Measurements from ENCODE around the gene MYRIP. TPM values are rescaled to one million over a fixed set of nuclear protein-coding genes. Genes with fewer than 3 reads are reported as not detected.

MYRIP gene
- total RNA-seq, 3 donors from 2014 or later (not counting 1 experiment from before 2014, with no cell fraction given) = not detected

GRCh38 chr3:40302784-40303183 is 493.4 kb downstream of the MYRIP start:
- Mint-ChIP-seq H3K27me3 (ENCODE audit: low read depth in 2 of 2) (no peaks in the 10 kb centered on the region), H3K4me3 (no peak overlapping the region), H3K27ac (no peak overlapping the region), H3K36me3 (no peaks in the 10 kb centered on the region), H3K4me1 (no peaks in the 10 kb centered on the region), H3K9me3 (no peaks in the 10 kb centered on the region)
- Histone ChIP-seq H3K36me3 (ENCODE audit: control insufficient read depth, insufficient read depth, low read length) (no peaks in the 10 kb centered on the region), H3K4me3 (ENCODE audit: low read length) (no peak overlapping the region), H3K27me3 (ENCODE audit: control insufficient read depth, insufficient read depth, low read length) (no peaks in the 10 kb centered on the region), H3K9me3 (ENCODE audit: control insufficient read depth, insufficient read depth, low read length) (no peaks in the 10 kb centered on the region), H3K4me1 (ENCODE audit: control insufficient read depth, insufficient read depth, low read length) (no peaks in the 10 kb centered on the region), H3K27ac (ENCODE audit: low read length) (no peak overlapping the region)
- ATAC-seq (no peak), DNase-seq (no peak)
- TF ChIP-seq CTCF (IDR thresholded peaks at IDR 0.05) = no peak
- intact Hi-C loops (cut with micrococcal nuclease) = no loop called here
- WGBS (ENCODE audit: insufficient coverage) = 100% methylated on average over 1 of the region's 1 CpG

GRCh38 chr3:40304352-40304751 is 494.9 kb downstream of the MYRIP start:
- H3K4me3 ChIP-seq (ENCODE audit: low read length) = no peak overlapping the region
- Mint-ChIP-seq H3K36me3 (no peaks in the 10 kb centered on the region), H3K9me3 (no peaks in the 10 kb centered on the region), H3K27ac (no peak overlapping the region), H3K4me1 (peaks cover 8% of the 10 kb centered on the region in 2 donors), H3K4me3 (no peak overlapping the region), H3K27me3 (ENCODE audit: low read depth in 2 of 2) (no peaks in the 10 kb centered on the region)
- H3K4me1 ChIP-seq (ENCODE audit: control insufficient read depth, insufficient read depth, low read length) = peaks cover 7% of the 10 kb centered on the region
- intact Hi-C loops (cut with micrococcal nuclease) = no loop called here
- no peak overlapping the region for H3K27ac ChIP-seq (ENCODE audit: low read length)
- no peaks in the 10 kb centered on the region for H3K27me3 ChIP-seq (ENCODE audit: control insufficient read depth, insufficient read depth, low read length)
- WGBS (ENCODE audit: insufficient coverage) = 81% methylated on average over 2 of the region's 2 CpGs
- no peak for ATAC-seq
- no peak for TF ChIP-seq CTCF (IDR thresholded peaks at IDR 0.05)
- no peak for DNase-seq
- no peaks in the 10 kb centered on the region for H3K36me3 ChIP-seq (ENCODE audit: control insufficient read depth, insufficient read depth, low read length)
- H3K9me3 ChIP-seq (ENCODE audit: control insufficient read depth, insufficient read depth, low read length) = no peaks in the 10 kb centered on the region

- no peak for DNase-seq
- WGBS (ENCODE audit: insufficient coverage) = 92% methylated on average over 3 of the region's 3 CpGs
- Mint-ChIP-seq H3K9me3 (no peaks in the 10 kb centered on the region), H3K4me1 (peaks cover 20 to 21% of the 10 kb centered on the region in 2 donors), H3K27ac (no peak overlapping the region), H3K4me3 (no peak overlapping the region), H3K36me3 (no peaks in the 10 kb centered on the region), H3K27me3 (ENCODE audit: low read depth in 2 of 2) (no peaks in the 10 kb centered on the region)
- ATAC-seq = no peak
- Histone ChIP-seq H3K27ac (ENCODE audit: low read length) (no peak overlapping the region), H3K4me3 (ENCODE audit: low read length) (no peak overlapping the region), H3K27me3 (ENCODE audit: control insufficient read depth, insufficient read depth, low read length) (no peaks in the 10 kb centered on the region), H3K36me3 (ENCODE audit: control insufficient read depth, insufficient read depth, low read length) (peaks cover 2% of the 10 kb centered on the region), H3K9me3 (ENCODE audit: control insufficient read depth, insufficient read depth, low read length) (no peaks in the 10 kb centered on the region), H3K4me1 (ENCODE audit: control insufficient read depth, insufficient read depth, low read length) (peaks cover 10% of the 10 kb centered on the region)
- intact Hi-C loops (cut with micrococcal nuclease) = no loop called here
- TF ChIP-seq CTCF (IDR thresholded peaks at IDR 0.05) = no peak
These were observed 496.9 kb downstream of the MYRIP start for GRCh38 chr3:40306336-40306735.

- Mint-ChIP-seq H3K27me3 (ENCODE audit: low read depth in 2 of 2) (no peaks in the 10 kb centered on the region), H3K4me1 (peaks cover 21 to 28% of the 10 kb centered on the region in 2 donors), H3K36me3 (no peaks in the 10 kb centered on the region), H3K9me3 (no peaks in the 10 kb centered on the region), H3K27ac (no peak overlapping the region), H3K4me3 (no peak overlapping the region)
- intact Hi-C loops (cut with micrococcal nuclease) = no loop called here
- Histone ChIP-seq H3K27ac (ENCODE audit: low read length) (no peak overlapping the region), H3K4me3 (ENCODE audit: low read length) (no peak overlapping the region), H3K27me3 (ENCODE audit: control insufficient read depth, insufficient read depth, low read length) (no peaks in the 10 kb centered on the region), H3K36me3 (ENCODE audit: control insufficient read depth, insufficient read depth, low read length) (peaks cover 10% of the 10 kb centered on the region), H3K9me3 (ENCODE audit: control insufficient read depth, insufficient read depth, low read length) (no peaks in the 10 kb centered on the region), H3K4me1 (ENCODE audit: control insufficient read depth, insufficient read depth, low read length) (peaks cover 10% of the 10 kb centered on the region)
- no peak for TF ChIP-seq CTCF (IDR thresholded peaks at IDR 0.05)
- no CpG with 5 or more reads among the region's 1 CpG for WGBS (ENCODE audit: insufficient coverage)
- no peak for DNase-seq
- no peak for ATAC-seq
These were observed 497.8 kb downstream of the MYRIP start for GRCh38 chr3:40307176-40307575.
